HG02678 (cell line): ENCODE measurements around the gene USP1.

Experiments
- ATAC-seq: cut with Tn5 transposase; IDR thresholded peaks from one replicate; pipeline ENCODE4 v1.9.1; 2021; ENCODE audit warnings: mild to moderate bottlenecking, moderate library complexity; ENCODE audit not compliant: unreplicated experiment

USP1 gene

DNA sequence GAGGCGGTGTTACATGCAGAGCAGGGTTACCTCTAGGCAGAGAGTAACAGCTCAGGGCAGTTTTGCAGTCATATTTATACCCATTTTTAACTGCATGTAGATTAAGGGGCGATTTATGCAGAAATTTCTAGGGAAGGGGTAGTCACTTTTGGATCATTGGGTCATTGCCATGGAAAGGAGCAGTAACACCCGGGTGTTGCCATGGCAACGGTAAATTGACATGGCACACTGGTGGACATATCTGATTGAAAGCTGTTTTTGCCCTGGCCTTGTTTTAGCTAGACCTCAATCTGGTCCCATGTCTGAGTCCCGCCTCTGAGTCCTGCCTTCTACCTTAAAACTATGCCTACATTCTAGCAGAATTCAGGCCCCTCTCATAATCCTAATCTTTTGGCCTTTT lies 11.8 kb upstream of the USP1 start:
- ATAC-seq, result no peak

GRCh38 chr1:62426237-62426636 lies 10.6 kb upstream of the USP1 start:
- ATAC-seq, result no peak

- no peak for ATAC-seq
Measured at GRCh38 chr1:62426794-62427193, 10.1 kb upstream of the USP1 start.

GRCh38 chr1:62428351-62428750 lies 8.5 kb upstream of the USP1 start:
- ATAC-seq, result no peak

DNA sequence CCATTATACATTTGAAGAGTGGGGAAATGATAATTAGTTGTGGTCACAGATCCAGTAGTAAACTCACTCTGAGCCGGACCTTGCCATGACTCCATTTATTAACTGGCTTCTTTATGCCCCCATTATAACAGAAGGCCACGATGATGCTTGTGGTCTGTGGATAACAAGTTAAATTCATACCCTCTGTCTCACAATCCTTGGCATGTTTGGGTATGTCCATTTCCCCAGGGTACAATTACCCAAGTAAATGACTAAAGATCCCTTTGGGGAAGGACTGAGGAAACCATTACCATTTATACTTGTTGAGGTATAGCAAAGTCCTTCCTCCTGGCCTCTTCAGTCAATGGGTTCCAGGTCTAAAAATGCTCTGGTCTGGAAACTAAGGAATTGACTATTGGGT lies 7.3 kb upstream of the USP1 start:
- no peak for ATAC-seq

DNA sequence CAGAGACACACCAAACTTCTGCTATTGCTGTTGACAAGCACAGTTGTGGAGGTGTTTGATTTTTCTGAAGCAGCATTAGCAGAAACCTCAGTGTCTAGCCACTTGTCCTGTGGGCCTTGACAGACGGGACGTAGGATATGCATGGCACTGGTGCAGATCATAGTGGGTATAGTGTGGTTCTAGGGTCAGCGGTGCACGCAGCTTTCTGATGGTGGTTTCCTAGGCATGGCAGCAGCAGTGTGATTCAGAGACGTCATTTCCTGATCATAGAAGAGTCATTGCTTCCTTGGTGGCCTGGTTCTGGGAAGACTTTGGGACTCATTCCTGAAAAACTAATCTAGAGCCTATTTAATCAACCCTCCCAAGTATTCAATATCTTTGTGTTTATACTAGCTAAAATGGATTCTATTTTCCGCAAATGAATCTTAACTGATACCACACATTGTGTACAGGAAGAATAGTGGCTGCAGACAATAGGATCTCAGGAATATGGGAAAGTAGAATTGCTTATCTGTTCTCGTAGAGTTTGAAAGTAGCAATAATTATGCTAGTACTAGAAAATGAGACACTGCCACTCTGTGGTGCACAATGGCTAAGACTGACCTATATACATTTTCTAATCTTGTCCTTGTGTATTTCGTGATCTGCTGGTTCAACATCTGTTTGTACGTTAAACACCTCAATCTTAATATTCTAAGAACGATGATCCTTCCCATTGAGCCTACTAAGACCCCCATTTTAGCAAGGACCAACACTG lies 2.8 kb upstream of the USP1 start:
- ATAC-seq, result no peak

GRCh38 chr1:62434618-62435001 lies 2.2 kb upstream of the USP1 start:
- no peak for ATAC-seq

GRCh38 chr1:62435231-62436038 lies 1.4 kb upstream of the USP1 start:
- ATAC-seq, result no peak

- no peak for ATAC-seq
Measured at GRCh38 chr1:62436039-62436465, 797 bp upstream of the USP1 start.

- ATAC-seq, result peak; percentile 0
Measured at GRCh38 chr1:62437273-62437940, 558 bp downstream of the USP1 start.

DNA sequence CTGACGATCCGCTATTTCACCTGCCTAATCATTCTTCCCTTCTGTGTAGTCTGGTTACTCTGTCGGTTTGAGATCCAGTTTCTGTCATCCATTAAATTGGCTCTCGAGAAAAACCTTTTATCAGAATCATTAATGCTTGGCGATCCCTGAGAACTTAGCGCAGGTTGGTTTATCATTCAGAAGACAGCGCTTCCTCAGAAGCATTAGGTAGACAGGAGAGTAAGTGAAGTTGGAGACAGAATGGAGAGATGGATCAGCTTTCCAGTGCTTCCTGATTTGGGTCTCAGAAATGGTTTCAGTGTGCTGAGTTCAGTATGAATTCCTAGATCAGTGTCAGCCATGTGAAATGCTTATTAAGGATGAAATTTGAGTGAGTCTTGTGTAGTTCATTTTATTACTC lies 1.3 kb downstream of the USP1 start:
- ATAC-seq, result no peak

DNA sequence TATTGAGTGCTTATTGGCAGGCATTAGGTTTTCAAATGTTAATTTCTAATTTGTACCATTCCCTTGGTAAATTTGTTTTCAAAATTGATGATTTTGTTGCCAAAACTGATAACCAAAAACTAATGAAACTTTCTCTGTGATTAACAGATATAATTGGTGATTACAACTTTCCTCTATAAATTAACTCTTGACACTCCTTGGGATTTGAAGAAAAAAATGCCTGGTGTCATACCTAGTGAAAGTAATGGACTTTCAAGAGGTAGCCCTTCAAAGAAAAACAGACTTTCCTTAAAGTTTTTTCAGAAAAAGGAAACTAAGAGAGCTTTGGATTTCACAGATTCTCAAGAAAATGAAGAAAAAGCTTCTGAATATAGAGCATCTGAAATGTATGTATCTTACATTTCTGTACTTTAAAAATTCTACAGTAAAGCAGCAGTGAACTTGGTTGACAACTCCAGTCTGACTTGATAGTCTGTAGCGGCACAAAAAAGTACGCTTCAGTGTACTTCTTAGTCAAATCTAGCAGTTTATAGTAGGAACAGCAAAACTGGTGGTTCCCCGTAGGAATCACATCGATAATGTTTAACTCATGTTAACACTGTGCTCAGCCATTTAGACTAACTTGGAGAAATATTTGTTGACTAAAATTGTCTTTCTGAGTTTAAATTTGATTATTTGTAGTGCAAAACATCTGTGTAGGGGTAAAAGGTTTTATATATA lies 3.0 kb downstream of the USP1 start:
- peak; percentile 24 for ATAC-seq

DNA sequence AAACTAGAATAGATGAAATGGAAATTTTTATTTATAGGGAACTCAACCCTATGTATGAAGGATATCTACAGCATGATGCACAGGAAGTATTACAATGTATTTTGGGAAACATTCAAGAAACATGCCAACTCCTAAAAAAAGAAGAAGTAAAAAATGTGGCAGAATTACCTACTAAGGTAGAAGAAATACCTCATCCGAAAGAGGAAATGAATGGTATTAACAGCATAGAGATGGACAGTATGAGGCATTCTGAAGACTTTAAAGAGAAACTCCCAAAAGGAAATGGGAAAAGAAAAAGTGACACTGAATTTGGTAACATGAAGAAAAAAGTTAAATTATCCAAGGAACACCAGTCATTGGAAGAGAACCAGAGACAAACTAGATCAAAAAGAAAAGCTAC lies 7.9 kb downstream of the USP1 start:
- ATAC-seq, result no peak

DNA sequence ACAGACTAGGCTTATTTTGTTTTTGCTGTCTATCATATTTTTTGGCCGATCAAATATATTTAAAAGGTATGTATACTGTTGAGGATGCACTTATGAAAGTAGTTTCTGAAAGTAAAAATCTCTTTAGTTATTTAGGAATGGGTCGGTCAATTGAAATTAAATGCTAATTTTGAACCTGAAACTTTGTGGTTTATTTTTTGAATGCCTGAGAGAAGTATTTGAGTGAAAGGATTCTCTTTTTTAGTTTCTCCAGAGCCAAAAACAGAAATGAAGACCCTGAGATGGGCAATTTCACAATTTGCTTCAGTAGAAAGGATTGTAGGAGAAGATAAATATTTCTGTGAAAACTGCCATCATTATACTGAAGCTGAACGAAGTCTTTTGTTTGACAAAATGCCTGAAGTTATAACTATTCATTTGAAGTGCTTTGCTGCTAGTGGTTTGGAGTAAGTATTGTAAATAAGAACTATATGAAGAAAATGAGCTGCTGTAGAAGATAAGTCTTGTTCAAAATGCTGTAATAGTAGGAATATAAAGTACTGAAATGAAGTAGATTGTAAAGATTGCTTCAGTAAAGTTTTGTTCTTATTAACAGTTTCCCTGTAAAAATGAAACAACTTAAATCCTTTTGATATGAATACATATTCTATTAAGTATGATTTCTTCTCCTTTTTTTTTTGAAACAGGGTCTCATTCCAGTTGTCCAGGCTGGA lies 11.5 kb downstream of the USP1 start:
- no peak for ATAC-seq

- no peak for ATAC-seq
Measured at GRCh38 chr1:62450301-62450700, 13.5 kb downstream of the USP1 start.

- no peak for ATAC-seq
Measured at GRCh38 chr1:62452951-62453350, 16.1 kb downstream of the USP1 start.

DNA sequence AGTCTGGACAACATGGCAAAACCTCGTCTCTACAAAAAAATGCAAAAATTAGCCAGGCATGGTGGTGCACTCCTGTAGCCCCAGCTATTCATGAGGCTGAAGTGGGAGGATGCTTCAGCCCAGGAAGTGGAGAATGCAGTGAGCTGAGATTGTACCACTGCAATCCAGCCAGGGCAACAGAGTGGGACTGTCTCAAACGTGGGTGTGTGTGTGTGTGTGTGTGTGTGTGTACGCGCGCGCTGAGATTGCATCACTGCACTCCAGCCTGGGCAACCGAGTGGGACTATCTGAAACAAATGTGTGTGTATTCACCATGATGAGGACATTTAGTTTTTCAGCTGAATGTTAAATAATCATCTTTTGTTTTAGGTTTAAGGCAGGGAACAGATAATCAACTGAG lies 21.1 kb downstream of the USP1 start:
- no peak for ATAC-seq

DNA sequence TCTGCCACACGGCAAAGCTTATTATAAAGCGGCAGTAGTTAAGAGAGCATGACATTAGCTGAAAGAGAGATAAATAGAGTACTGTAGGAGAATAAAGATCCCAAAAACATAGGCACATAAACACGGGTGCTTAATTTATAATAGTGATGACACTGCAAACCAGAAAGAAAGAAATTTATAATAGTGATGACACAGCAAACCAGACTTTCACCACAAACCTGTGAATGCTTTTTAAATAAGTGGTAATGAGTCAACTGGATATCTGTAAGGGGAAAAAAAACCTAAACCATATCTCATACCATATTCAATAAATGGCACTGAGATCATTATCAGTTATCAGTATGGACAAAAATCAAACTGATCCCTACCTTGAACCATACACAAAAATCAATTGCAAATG lies 25.5 kb downstream of the USP1 start:
- no peak for ATAC-seq

- no peak for ATAC-seq
Measured at GRCh38 chr1:62467092-62467491, 30.2 kb downstream of the USP1 start.

DNA sequence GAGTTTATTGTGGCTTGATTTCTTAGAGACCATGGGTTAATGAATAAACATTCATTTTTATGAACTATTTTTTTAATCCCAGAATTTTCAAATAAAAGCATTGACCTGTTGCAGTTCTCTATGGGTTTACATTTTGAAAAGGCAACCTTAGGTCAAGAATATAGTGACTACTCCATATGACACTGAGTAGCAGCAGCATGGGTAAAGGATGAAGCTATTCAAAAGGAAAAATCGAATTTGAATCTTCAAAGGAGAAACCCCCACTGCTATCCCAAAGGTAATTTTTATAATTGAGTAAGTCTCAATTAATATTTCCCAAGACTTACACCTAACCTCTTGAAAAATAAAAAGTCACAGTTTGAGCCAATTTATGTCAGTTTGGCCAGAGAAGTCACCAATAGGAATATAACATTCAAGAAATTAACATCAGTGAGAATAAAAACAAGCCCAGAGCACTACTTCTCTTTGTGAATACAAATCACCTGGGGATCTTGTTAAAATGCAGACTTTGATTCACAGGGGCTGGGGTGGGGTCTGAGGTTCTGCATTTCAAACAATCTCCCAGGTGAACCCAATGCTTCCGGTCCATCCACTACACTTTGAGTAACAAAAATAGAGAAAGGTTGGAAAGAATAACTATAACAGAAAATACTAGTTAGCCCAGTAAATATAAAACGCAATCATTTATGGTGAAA lies 39.8 kb downstream of the USP1 start:
- ATAC-seq, result no peak
